Pons (tissue), 1 donor: Measurements from ENCODE around the gene KCND3.

Experiments used
- DNase-seq: peaks from one replicate; pipeline ENCODE4 v3.0.0-alpha.2; 2016; ENCODE audit warnings: low spot score

KCND3 gene

DNA sequence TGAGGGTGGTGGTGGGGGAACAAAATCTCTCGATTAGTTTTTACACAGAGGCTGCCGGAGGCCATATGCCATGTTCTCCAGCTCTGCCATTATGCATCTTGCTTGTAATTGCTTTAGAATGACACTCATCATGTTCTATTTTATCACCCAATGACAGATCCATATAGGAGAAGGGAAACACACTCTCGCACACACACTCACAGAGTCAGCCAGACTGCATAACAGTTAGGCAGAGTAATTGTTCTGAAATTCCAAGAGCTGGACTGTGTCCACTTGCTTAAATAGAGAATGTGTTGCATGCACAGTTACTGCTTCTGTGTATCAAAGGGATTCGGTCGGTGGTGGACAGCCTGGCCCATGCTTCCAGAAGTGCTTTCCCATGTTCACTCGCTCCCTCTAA is 30.6 kb downstream of the KCND3 start:
- peak; percentile 28 for DNase-seq

DNA sequence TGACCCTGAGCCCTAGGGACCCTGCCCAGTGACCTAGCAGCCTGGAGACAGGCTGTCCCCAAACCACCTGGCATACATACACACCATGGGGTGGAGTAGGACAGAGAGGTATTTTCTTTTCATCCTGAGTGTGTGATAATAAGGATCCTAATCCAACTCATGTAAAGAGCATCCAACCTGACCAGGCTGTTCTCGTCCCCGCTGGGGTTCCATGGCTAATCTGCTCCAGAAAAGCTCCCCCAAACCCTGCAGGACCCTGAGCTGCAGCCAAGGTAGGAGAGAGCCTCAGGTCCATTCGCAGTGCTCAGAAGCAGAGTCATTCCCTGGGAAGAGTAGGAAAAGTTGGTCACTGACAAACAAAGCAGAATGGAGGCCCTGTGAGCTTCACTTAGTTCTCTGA is 31.4 kb downstream of the KCND3 start:
- DNase-seq: no peak

DNA sequence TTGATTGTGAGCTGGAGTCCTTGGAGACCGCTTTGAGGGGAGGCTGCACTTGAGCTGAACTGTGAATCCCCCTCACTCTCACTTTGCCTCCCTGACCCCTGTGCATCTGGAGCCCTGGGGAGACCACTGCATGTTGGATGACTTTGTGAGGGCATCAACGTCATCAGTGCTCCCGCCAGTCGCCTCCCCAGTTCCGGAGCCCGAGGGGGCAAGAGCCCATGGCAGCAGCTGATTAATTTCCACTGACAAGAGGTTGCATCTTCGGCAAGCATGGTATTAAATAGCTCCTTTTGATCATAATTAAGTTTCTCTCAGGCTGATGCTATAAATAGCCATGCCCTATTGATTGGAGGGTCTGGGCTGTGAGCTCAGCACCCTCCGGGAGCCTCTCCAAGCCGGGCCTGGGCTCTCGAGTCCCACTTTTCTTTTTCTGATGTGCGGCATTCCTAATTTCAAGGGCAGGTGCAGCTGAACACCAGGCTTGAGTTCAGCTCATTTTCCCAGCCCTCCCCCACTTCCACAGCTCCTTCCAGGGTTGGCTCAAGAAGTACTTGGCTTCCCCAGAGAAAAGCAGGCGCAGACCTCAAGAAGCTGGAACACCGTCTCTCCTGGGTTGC is 33.2 kb downstream of the KCND3 start:
- DNase-seq: peak; percentile 25

DNA sequence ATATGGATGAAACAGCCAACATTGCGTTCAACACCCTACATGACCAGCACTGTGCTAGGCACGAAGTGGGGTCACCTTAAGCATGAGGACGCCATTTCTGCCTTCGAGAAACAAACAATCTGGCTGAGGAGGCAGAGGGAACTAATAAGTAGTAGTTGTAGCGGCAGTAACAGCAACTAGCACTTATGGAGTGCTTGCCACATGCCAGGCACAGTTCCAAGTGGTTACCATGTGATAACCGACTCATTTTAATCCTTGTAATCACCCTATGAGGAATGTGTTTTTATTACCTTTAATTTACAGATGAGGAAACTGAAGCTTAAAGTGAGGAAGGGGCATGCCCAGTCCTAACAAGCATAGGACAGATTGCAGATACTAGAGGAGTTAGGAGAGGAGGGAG is 33.7 kb downstream of the KCND3 start:
- no peak for DNase-seq

DNA sequence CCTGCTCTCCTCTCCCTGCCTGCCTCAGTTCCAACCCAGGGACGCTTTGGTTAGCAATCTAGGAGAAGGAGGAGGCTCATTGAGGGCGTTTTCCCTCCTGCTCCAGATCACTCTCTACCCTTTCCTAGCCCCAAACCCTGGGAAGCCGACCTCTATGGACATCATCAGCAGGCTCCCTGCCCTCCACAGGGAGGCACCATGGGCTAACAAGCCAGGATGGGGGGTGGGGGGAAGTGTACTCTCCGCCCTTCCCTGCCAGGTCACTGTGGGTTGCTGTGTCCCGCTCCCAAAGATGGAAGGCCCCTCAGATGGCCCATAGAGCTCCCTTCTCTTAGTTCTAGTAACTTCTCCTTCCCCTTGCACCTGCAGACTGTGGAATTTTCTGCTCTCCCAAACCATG is 35.7 kb downstream of the KCND3 start:
- DNase-seq: no peak

DNA sequence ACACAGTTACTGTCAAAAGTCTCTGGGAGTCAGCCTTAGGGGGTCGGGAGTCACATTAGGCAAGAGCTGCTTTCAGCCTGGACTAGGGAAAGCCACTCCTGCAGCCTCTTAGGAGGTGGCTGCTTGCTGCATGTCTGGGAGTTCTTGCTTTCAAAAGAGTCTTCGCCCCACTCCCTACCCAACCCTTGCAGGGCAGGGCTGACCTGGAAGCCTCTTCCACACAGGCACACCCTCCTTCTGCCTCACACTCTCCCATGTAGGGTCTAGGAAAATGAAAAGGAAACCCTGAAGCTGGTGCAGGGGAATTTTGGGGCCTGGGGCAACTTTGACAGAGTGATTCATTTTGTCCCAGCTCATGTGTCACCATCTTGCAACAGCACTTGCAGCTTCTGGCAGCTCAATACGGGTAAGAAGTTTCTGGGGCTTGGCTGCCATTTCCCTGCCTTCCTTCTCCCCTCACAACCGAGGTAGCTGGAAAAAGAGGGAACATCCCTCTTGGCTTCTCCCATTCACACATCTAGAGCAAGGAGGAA is 37.3 kb downstream of the KCND3 start:
- DNase-seq: no peak

DNA sequence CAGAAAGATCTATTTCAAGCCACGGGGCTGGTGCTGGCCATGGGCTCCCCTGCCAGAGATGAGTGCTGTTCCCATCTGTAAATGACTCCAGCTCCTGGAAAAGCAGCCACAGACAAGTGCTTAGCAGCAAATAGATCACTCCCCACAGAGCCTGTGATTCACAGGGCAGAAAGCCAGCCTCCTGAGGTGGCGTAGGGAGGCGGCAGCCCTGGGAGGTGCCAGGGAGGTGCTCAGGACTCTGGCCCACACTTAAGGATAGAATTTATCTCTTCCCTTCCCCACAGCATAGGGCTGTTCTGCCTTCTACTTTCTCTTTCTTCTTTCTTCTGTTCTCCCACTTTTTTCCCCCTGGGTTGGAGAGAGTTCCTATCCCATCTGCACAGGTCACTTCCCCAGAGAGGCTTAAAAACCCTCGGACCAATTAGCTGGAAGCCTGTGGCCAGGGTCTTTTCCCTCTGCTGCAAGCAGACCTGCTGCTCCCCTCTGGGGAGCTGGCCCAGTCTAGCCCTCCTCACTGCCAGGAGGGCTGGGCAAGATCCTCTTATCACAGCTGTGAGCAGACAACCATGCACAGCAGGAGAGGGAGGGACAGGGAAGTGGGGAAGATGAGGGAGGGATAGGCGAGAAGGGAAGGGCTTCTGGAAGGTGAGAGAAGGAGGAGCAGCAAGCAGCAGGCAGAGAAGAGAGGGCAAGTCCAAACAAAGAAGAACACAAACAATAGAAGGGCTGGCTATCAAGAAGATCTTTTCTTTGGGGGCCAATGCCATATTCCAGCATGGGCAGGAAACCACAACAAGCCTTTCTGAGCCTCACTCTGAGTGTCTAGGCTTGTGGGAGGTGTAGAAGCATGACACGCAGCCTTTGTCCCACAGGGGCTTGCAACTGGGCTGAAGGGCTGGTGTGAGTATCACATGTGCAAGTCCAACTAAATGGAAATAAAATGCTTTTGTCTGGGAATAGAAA is 41.0 kb downstream of the KCND3 start:
- DNase-seq: peak; percentile 88

DNA sequence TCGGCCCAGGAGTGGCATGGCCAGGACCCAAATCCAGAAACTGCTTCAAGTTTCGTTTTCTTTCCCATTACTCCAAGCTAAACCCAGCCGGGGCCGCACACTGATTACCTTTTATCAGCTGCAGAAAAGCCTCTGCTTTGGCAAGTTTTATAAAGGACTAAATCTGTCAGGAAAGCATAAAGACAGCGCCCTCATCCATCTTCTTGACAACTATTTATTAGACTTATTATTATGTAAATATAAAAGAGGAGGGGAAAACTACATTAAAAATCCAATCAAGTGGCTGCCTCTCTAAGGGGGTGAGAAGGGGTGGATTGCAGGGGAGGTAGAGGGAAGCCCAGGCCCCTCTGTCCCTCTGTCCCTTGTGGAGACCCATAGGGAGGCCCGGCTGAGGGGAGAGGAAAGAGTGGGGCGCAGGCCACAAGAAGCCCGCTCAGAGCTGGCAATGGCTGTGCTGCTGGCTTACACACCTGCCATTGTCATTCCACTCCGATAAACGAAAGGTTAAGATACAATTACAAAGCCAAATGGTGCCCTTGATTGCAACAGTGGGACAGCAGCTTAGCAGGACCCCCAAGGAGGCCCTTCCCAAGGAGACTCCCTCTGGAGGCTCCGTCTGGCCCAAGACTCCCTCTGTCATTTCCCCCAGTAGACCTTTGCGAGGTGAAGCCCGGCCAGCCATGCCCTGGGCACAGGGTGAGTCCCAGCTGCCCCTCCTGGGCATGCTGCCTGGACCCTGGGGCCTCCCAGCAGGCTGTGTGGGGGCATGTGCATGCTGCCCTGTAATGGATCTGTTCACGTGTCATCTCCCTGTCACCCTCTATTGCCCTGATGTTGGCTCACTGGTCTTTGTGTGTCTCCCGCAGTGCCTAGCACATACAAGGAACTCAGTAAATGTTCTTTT is 45.4 kb downstream of the KCND3 start:
- DNase-seq: no peak

DNA sequence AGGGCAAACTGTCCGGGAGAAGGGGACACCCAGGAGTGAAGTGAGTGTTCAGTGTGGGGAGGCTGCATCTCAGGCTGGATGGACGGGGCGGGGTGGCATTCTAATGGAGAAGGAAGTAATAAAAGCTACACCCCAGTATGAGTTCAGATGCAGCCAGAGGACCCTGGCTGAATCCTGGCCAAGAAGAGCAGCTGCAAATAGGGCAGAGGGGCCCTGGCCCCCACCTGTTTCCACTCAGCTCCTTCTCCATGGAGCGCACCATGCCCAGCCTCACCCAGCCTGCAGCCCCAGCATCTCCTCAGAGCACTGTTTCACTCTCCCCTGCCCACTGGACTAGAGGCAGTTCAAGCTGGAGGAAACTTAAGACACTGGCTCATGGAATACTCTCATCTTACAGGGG is 46.4 kb downstream of the KCND3 start:
- DNase-seq: no peak

DNA sequence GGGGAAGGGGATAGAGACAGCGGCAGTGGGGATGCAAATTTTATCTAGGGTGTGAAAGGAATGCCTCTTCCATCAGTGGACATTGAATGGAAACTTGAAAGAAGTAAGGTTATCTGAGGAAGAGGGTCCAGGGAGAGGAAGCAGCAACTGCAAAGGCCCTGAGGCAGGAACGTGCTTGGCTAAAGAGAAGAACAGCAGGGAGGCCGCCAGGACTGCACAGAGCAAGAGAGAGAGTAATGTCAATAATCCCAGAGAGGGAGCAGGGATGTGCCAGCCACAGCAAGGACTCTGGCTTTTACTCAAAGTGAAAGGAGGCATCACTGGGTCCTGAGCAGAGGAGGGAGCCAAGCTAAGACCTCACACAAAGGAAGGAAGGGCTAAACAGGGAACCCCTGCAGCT is 50.9 kb downstream of the KCND3 start:
- DNase-seq: no peak

DNA sequence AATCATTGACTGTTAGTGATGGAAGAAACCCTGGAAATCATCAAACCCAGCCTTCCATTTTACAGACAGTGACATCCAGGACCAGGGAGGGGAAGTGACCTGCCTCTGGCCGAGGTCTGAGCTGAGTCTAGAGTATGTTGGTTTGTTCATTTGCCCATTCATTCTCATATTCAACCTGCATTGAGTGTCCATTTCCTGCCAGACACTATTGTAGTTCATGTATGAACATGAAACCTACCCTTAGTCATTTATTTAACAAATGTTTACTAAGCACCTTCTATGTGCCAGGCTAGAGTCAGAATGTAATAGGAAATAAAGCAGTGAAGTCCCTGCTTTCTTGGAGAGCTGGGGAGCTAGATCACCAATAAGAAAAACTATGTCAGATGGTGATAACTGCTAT is 51.3 kb downstream of the KCND3 start:
- DNase-seq: no peak

DNA sequence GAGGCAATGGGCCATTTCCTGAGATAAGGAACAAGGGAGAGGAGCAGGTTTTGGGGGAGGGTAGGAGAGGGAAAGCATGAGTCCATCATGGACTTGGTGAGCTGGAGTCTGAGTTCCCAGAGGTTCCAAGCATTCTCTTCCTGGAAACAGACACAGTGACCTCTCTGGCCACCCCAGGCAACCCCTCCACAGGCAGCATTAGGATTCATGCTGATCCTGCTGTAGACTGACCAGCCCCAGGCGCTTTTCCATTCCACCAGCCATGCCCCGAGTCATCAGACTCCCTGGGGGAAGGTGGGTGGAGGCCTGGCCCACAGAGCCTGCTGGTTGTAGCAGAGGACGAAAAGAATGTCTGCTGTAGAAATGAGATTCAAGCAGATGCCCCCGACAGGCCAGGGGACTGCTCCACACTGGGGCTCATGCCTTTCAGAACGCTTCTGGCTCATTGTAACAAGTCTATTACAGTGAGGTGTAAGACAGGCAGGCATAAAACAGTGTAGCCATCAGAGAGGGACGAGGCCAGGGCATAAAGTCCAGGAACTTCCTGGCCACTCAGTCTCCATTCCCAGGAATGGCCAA is 52.2 kb downstream of the KCND3 start:
- DNase-seq: no peak

DNA sequence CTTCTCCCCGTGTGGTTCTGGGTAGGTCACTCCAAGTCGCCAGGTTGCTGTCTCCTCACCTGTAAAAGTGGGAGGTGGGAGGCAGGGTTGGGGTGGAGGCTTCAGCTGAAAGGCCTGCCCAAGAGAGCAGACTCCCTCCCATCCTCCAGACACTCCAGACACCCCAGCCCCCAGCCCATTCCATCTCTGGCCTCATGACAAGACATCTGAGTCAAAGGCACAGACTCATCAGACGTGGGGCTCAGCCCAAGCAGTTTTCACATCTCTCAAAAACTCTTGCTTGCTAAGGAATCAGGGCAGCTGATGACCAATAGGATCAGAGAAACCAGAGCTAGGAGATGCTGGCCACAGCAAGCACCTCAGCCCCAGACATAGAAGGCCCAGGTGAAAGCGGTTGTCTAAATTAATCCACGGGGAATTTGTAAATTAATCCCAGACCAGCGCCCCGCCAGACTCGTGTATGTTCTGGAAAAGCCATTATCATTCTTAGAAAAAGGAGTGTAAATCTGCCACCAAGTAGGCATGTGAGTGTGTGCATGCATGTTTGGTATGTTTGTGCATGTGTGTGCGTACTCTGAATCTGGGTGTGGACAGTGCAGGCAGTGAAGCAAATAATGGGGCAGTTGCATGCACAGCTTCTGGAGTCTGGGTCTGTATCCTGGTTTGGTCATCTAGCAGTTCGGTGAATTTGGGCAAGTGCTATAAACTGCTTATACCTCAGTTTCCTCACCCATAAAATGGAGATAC is 55.2 kb downstream of the KCND3 start:
- no peak for DNase-seq

DNA sequence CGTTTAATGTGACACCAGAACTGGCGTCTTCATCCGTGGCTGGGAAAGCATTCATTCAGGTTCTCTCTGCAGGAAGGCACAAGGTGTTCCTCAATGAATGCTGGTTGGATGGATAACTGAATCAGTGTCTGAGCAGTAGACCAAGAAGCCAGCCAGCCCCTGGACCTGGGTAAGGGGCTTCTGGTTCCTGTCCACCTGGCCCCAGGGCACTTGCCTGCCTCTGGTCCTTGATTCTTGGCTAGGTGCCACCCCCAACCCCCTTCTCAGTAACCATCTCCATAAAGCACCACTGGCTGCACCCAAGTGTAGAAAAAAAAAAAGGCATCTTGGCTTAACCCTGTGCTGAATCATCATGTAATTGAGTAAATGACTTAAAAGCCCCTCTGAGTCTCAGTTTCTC is 59.1 kb downstream of the KCND3 start:
- DNase-seq: no peak

DNA sequence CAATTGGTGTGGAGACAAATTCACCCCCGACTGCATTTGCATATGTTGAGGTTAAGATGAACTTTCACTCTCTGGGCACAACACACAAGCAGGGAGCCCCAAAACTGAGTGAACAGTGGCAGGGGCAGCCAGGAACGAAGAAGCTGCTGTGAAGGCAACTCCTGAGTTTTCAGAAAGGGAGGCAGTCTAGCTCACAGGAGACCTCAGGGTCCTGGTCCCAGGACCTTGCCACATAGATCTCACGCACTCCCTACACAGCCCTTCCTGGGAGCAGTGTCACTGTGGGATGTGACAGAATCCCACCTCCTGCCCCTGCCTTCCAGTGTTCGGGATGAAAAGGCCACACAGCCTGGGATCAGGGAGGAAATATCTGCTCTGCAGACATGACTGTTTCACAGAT is 60.9 kb downstream of the KCND3 start:
- DNase-seq: no peak

DNA sequence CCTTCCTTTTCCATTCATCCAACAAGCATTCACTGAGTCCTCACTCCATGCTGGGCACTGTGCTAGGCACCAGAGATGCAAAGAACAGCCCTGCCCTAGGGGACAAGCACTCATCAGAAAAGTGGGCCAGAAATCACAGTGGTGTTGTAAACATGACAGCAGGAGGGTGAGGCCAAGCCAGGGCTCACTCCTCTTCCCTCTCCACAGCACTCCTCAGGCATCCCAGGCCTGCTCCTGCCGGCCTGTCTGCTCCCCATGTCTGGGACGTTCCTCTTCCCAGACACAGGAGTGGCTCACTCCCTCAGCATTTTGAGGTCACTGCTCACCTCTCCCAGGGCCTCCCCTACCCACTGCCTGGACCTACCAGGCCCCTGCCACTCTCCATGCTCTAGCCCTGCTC is 61.8 kb downstream of the KCND3 start:
- DNase-seq: no peak

DNA sequence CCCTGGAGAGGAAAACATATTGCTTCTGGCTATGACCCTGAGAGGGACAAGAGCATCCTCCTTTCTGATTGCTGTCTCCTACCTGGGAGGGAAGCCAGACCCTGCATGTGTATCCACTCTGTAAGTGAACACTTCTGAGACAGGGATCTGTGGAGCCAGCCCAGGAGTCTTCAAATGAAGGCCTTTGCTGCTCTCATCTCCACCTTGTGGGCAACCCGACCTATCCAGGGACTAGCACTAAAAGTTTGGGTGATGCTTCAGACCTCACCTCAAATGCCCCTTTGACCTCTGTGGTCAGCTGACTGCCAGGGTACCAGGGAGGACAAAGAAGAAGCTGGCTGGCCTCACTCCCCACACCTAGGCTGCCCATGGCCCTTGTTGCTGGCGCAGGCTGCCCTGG is 64.7 kb downstream of the KCND3 start:
- DNase-seq: peak; percentile 26

DNA sequence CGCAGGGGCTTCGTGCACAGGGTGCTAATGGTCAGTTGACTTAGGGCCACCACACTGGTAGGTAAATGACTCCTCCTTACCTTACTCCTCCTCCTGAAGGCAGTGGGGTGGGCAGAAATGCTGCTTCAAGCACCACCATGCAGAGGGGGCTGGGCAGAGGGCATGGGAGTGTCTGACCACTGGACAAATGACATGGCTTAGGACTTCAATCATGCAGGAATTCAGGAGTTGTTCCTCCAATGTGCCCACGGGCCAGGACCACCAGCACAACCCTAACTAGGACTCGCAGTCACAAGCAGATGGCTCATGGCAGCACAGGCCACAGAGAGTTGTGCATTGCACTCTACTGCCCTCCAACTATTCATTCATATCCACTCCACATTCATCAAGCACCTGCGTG is 65.7 kb downstream of the KCND3 start:
- DNase-seq: no peak

DNA sequence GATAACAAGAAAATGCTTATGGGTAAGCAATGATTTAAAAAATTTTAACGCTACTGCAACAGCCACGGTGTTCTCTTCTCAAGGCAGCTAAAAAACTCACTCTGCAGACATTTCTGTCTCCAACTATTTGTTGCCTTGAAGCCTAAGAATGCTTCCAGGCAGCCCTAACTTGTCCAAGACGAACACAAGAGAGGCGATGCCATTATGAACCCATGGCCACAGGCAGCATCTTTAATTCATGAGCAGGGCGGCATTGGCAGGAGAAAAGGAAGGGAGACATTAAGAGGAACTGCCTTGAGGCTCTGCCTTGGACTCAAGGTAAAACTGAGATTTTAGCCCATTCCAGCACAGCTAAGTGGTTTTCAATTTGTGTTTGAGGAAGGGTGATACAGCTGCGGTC is 67.5 kb downstream of the KCND3 start:
- DNase-seq: peak; percentile 29

DNA sequence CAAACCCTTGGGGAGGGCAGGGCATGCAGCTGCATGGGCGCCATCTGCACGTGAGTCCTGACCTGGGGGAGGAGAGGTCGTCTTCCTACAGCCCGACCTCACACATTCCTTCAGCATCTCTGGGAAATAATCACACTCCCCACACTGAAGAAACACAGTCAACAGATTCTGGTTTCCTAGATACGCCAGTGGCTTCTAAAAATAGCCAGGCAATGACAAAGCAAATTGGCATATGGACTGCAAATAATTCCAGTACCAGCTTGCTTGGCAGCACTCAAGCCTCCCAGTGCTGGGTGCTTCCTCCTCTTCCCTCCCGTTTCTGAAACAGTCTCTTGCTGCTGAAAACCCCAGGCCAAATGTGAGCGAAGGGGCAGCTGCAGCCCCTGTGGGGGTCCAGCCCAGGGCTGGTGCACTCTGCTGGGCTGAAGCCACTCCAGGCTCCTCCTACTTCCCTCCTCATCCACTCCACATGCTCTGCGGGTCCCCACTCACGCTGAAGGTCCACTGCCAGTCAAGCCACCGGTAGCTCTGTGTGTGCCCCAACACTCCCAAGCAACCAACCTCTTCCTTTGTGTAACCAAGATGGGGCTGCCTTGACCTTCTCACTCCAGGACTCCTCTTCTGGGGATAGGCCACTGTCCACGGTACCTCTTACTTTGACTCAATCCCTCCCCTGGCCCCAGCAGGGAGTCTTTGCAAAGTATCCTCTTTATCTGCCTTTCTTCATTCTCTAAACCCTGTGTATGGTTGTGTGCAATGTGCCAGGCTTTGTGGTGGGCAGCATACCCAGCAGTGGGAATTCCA is 69.0 kb downstream of the KCND3 start:
- peak; percentile 59 for DNase-seq
